ENCODE data around the gene PARD3B.

- TF ChIP-seq, protein P1, sequence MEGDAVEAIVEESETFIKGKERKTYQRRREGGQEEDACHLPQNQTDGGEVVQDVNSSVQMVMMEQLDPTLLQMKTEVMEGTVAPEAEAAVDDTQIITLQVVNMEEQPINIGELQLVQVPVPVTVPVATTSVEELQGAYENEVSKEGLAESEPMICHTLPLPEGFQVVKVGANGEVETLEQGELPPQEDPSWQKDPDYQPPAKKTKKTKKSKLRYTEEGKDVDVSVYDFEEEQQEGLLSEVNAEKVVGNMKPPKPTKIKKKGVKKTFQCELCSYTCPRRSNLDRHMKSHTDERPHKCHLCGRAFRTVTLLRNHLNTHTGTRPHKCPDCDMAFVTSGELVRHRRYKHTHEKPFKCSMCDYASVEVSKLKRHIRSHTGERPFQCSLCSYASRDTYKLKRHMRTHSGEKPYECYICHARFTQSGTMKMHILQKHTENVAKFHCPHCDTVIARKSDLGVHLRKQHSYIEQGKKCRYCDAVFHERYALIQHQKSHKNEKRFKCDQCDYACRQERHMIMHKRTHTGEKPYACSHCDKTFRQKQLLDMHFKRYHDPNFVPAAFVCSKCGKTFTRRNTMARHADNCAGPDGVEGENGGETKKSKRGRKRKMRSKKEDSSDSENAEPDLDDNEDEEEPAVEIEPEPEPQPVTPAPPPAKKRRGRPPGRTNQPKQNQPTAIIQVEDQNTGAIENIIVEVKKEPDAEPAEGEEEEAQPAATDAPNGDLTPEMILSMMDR (conservative IDR thresholded peaks at IDR 0.05) = no peak
- no peak for TF ChIP-seq EZH2 (IDR thresholded peaks at IDR 0.05; ENCODE audit: low read depth)
These were observed 167.9 kb downstream of the PARD3B start for GRCh38 chr2:204713211-204713610.

All from PC-9 (cell line).